NT2/D1 (cell line): Measurements from ENCODE around the gene EXOSC6.
A peak's percentile ranks its signal among the peaks of the same experiment; 100 is the strongest.
"Not testable (repeated sequence)": the region's sequence is repeated elsewhere in the genome, so short reads cannot be mapped to it uniquely, and the experiment has no call there.

Source experiments
- DNase-seq: peaks from one replicate; pipeline ENCODE4 v3.0.0-alpha.2; 2011; ENCODE audit warnings: low read depth, low spot score
- H3K27me3 ChIP-seq: 2 replicates; pipeline ENCODE4 v1.6.0; 2011; ENCODE audit warnings: mild to moderate bottlenecking; ENCODE audit not compliant: insufficient read length, insufficient read depth
- H3K36me3 ChIP-seq: 2 replicates; pipeline ENCODE4 v1.6.1; 2011; ENCODE audit warnings: mild to moderate bottlenecking, low read length, mixed read lengths; ENCODE audit not compliant: insufficient read depth, insufficient read length
- H3K4me1 ChIP-seq: 2 replicates; pipeline ENCODE4 v1.5.1; 2011; ENCODE audit not compliant: insufficient read depth, insufficient read length
- H3K4me3 ChIP-seq: 2 replicates; pipeline ENCODE4 v1.5.1; 2011; ENCODE audit warnings: low read depth; ENCODE audit not compliant: insufficient read length
- H3K9ac ChIP-seq: 2 replicates; pipeline ENCODE4 v1.6.0; 2011; ENCODE audit warnings: low read depth; ENCODE audit not compliant: insufficient read length
- H3K9me3 ChIP-seq: 2 replicates; pipeline ENCODE4 v1.5.1; 2011; ENCODE audit warnings: mild to moderate bottlenecking, low read length; ENCODE audit not compliant: insufficient read depth
- SUZ12 ChIP-seq: IDR thresholded peaks from 2 replicates; pipeline ENCODE4 v1.6.1; 2011; ENCODE audit not compliant: insufficient read length, insufficient read depth; ENCODE audit errors: extremely low read depth
- YY1 ChIP-seq: IDR thresholded peaks from 2 replicates; pipeline ENCODE4 v1.6.1; 2011; ENCODE audit not compliant: insufficient read length, insufficient read depth
- ZNF274 ChIP-seq: IDR thresholded peaks from 2 replicates; pipeline ENCODE4 v1.6.1; 2011; ENCODE audit warnings: mild to moderate bottlenecking, low read depth, low read length

Gene EXOSC6

GRCh38 chr16:70251629-70252354 lies at the start of gene EXOSC6:
TSS of gene EXOSC6 (minus strand) at chr16:70251940. CDS start at chr16:70251900, 40 bp downstream.
- TF ChIP-seq YY1 (peak; percentile 25), ZNF274 (no peak), SUZ12 (no peak)
- H3K9ac ChIP-seq = peak within 1 kb of the TSS; percentile 96
- peaks cover 68% of the 10 kb centered on the region for H3K36me3 ChIP-seq
- no peaks in the 10 kb centered on the region for H3K9me3 ChIP-seq
- no peaks in the 10 kb centered on the region for H3K27me3 ChIP-seq
- peak; percentile 94 for DNase-seq
- no peaks in the 10 kb centered on the region for H3K4me1 ChIP-seq
- peak within 1 kb of the TSS; percentile 80 for H3K4me3 ChIP-seq

- Histone ChIP-seq H3K9me3 (peaks cover 15% of the 10 kb centered on the region), H3K4me3 (no peak overlapping the region), H3K9ac (no peak overlapping the region), H3K4me1 (peaks cover 2% of the 10 kb centered on the region), H3K36me3 (peaks cover 4% of the 10 kb centered on the region), H3K27me3 (no peaks in the 10 kb centered on the region)
- TF ChIP-seq SUZ12 (no peak), YY1 (no peak), ZNF274 (no peak)
- DNase-seq = no peak
Measured at GRCh38 chr16:70301121-70301520, 49.4 kb upstream of the EXOSC6 start.

- Histone ChIP-seq H3K36me3 (peaks cover 4% of the 10 kb centered on the region), H3K4me1 (no peaks in the 10 kb centered on the region), H3K9ac (peak within 1 kb of the TSS; percentile 94), H3K4me3 (peak within 1 kb of the TSS; percentile 83), H3K27me3 (no peaks in the 10 kb centered on the region), H3K9me3 (peaks cover 19% of the 10 kb centered on the region)
- DNase-seq = peak; percentile 38
- no peak for TF ChIP-seq YY1
- TF ChIP-seq SUZ12 = no peak
- no peak for TF ChIP-seq ZNF274
Measured at GRCh38 chr16:70298988-70299938, 47.5 kb upstream of the EXOSC6 start, which contains the start of gene DDX19B. TSS of gene DDX19B (plus strand) at chr16:70299186. CDS start at chr16:70299298, 112 bp downstream.

- TF ChIP-seq SUZ12 (no peak), ZNF274 (no peak), YY1 (no peak)
- peaks cover 3% of the 10 kb centered on the region for H3K36me3 ChIP-seq
- no peaks in the 10 kb centered on the region for H3K27me3 ChIP-seq
- no peak overlapping the region for H3K9ac ChIP-seq
- DNase-seq = no peak
- H3K4me1 ChIP-seq = no peaks in the 10 kb centered on the region
- peaks cover 10% of the 10 kb centered on the region; the same call in 1 of the 2 replicates for H3K9me3 ChIP-seq
- H3K4me3 ChIP-seq = no peak overlapping the region
Measured at GRCh38 chr16:70295634-70296033, 43.9 kb upstream of the EXOSC6 start.

GRCh38 chr16:70294385-70295025 lies 42.8 kb upstream of the EXOSC6 start:
- Histone ChIP-seq H3K36me3 (no peaks in the 10 kb centered on the region), H3K9me3 (peaks cover 6% of the 10 kb centered on the region; the same call in 1 of the 2 replicates), H3K4me3 (no peak overlapping the region), H3K4me1 (no peaks in the 10 kb centered on the region), H3K9ac (no peak overlapping the region), H3K27me3 (no peaks in the 10 kb centered on the region)
- no peak for DNase-seq
- TF ChIP-seq YY1 (no peak), SUZ12 (no peak), ZNF274 (no peak)

GRCh38 chr16:70292148-70292547 lies 40.4 kb upstream of the EXOSC6 start:
- not testable (repeated sequence) for H3K36me3 ChIP-seq, H3K4me1 ChIP-seq, H3K9ac ChIP-seq, H3K4me3 ChIP-seq, H3K27me3 ChIP-seq, H3K9me3 ChIP-seq, DNase-seq
